Islet of Langerhans (tissue), 1 donor: Measurements from ENCODE around the gene ITGB3.

Experiments
- FAIRE-seq: peaks from one replicate; lab custom pipeline; 2011; peaks lifted over from hg19 to GRCh38; lab: Jason Lieb, UNC

The ITGB3 gene

DNA sequence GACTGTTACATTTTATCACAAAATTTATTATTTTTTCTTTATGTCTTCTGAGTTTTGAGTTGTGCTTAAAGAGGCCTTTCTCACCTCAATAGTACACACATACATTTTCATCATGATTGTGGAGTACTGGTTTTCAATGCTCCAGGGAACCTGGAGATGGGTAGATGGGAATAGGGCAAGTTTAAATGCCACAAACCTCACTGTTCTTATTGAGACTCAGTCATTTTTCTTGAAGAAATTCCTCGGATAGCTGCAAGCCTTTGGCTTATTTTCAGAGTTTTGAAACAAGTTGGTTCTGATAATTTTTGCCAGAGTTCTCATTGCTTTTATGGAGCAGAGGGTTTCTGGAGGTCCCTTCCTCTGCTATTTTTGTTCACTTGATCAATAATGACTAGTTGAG, 105.0 kb downstream of the ITGB3 start:
- FAIRE-seq = no peak
